H9 (cell line): Measurements from ENCODE around the gene RAB6B. TPM values are rescaled to one million over a fixed set of nuclear protein-coding genes. Genes with fewer than 3 reads are reported as not detected.

ENCODE experiments used
- DNase-seq: peaks from one replicate; pipeline ENCODE4 v3.0.0-alpha.2; 2017
- H2AFZ ChIP-seq: one replicate; pipeline ENCODE4 v1.6.1; 2013; ENCODE audit warnings: mild to moderate bottlenecking, low read length, control low read depth, moderate library complexity
- H2AK5ac ChIP-seq: 2 replicates; pipeline ENCODE4 v1.6.1; 2013; ENCODE audit warnings: low read length, control low read depth, mixed read lengths; ENCODE audit not compliant: insufficient read length
- H2BK120ac ChIP-seq: one replicate; pipeline ENCODE4 v1.6.1; 2013; ENCODE audit warnings: low read depth, mild to moderate bottlenecking, low read length, control low read depth, inconsistent platforms; ENCODE audit not compliant: poor library complexity, severe bottlenecking
- H2BK12ac ChIP-seq: 2 replicates; pipeline ENCODE4 v1.6.1; 2013; ENCODE audit warnings: low read length, control low read depth, mixed read lengths, low read depth; ENCODE audit not compliant: insufficient read length
- H2BK15ac ChIP-seq: 2 replicates; pipeline ENCODE4 v1.6.1; 2013; ENCODE audit warnings: low read depth, low read length, control low read depth
- H2BK20ac ChIP-seq: one replicate; pipeline ENCODE4 v1.6.1; 2013; ENCODE audit warnings: low read depth, mild to moderate bottlenecking, low read length, control low read depth, inconsistent platforms; ENCODE audit not compliant: poor library complexity, severe bottlenecking
- H2BK5ac ChIP-seq: 2 replicates; pipeline ENCODE4 v1.6.1; 2013; ENCODE audit warnings: low read length, control low read depth, mixed read lengths; ENCODE audit not compliant: insufficient read length
- H3K14ac ChIP-seq: 2 replicates; pipeline ENCODE4 v1.6.1; 2013; ENCODE audit warnings: low read length, control low read depth; ENCODE audit not compliant: insufficient read depth
- H3K18ac ChIP-seq: 2 replicates; pipeline ENCODE4 v1.6.1; 2013; ENCODE audit warnings: low read depth, mild to moderate bottlenecking, mixed read lengths, low read length, control low read depth; ENCODE audit not compliant: insufficient read length
- H3K23ac ChIP-seq: 2 replicates; pipeline ENCODE4 v1.6.1; 2013; ENCODE audit warnings: low read length, control low read depth, mixed read lengths, low read depth; ENCODE audit not compliant: insufficient read length
- H3K23me2 ChIP-seq: 2 replicates; pipeline ENCODE4 v1.6.1; 2013; ENCODE audit warnings: low read depth, mild to moderate bottlenecking, mixed read lengths, low read length, control low read depth; ENCODE audit not compliant: insufficient read length, poor library complexity, severe bottlenecking
- H3K27ac ChIP-seq: 2 replicates; pipeline ENCODE4 v1.5.1; 2013; ENCODE audit warnings: low read length, control low read depth, mixed read lengths, low read depth; ENCODE audit not compliant: insufficient read length
- H3K27me3 ChIP-seq: 2 replicates; pipeline ENCODE4 v1.6.1; 2013; ENCODE audit warnings: low read length, control low read depth, inconsistent platforms; ENCODE audit not compliant: insufficient read depth
- H3K4ac ChIP-seq: 2 replicates; pipeline ENCODE4 v1.6.1; 2013; ENCODE audit warnings: low read depth, mild to moderate bottlenecking, control low read depth, inconsistent platforms, low read length, moderate library complexity
- H3K4me1 ChIP-seq: 2 replicates; pipeline ENCODE4 v1.6.1; 2013; ENCODE audit warnings: low read length, control low read depth, inconsistent platforms; ENCODE audit not compliant: insufficient read depth
- H3K4me2 ChIP-seq: 2 replicates; pipeline ENCODE4 v1.6.1; 2013; ENCODE audit warnings: low read length, control low read depth, mixed read lengths; ENCODE audit not compliant: insufficient read length, insufficient read depth
- H3K56ac ChIP-seq: 2 replicates; pipeline ENCODE4 v1.6.1; 2013; ENCODE audit warnings: low read depth, mild to moderate bottlenecking, mixed read lengths, low read length, control low read depth; ENCODE audit not compliant: insufficient read length
- H3K79me1 ChIP-seq: 2 replicates; pipeline ENCODE4 v1.6.1; 2013; ENCODE audit warnings: low read depth, mild to moderate bottlenecking, moderate library complexity, low read length, control low read depth, inconsistent platforms; ENCODE audit not compliant: insufficient read depth, poor library complexity, severe bottlenecking
- H3K79me2 ChIP-seq: 2 replicates; pipeline ENCODE4 v1.6.1; 2013; ENCODE audit warnings: low read length, control low read depth, inconsistent platforms; ENCODE audit not compliant: insufficient read depth
- H3K9ac ChIP-seq: 2 replicates; pipeline ENCODE4 v1.6.1; 2013; ENCODE audit warnings: low read length, control low read depth, mixed read lengths; ENCODE audit not compliant: insufficient read length; ENCODE audit errors: extremely low read depth
- H3K9me3 ChIP-seq: one replicate; pipeline ENCODE4 v1.6.1; 2013; ENCODE audit warnings: low read depth, low read length, inconsistent platforms; ENCODE audit not compliant: control insufficient read depth
- H3T11ph ChIP-seq: one replicate; pipeline ENCODE4 v1.6.1; 2013; ENCODE audit warnings: mild to moderate bottlenecking, low read length, control low read depth, inconsistent platforms
- H4K20me1 ChIP-seq: one replicate; pipeline ENCODE4 v1.6.1; 2013; ENCODE audit not compliant: control insufficient read depth, insufficient read length, insufficient read depth
- H4K5ac ChIP-seq: 2 replicates; pipeline ENCODE4 v1.6.1; 2013; ENCODE audit warnings: low read depth, mild to moderate bottlenecking, mixed read lengths, low read length, control low read depth; ENCODE audit not compliant: insufficient read length
- H4K8ac ChIP-seq: replicated peaks from 2 replicates; pipeline ENCODE4 v1.6.1; 2013; ENCODE audit warnings: low read length, control low read depth, mixed read lengths, low read depth; ENCODE audit not compliant: insufficient read length
- H4K91ac ChIP-seq: 2 replicates; pipeline ENCODE4 v1.6.1; 2013; ENCODE audit warnings: low read depth, mild to moderate bottlenecking, moderate library complexity, mixed read lengths, low read length, control low read depth; ENCODE audit not compliant: insufficient read length
- H3K27ac Mint-ChIP-seq, 3 experiments: 2 replicates in 2 of 3; 3 replicates in 1 of 3; pipeline ENCODE4 v1.8.0; 2020 to 2021; ENCODE audit warnings: mixed read lengths in 3 of 3, mild to moderate bottlenecking in 1 of 3, moderate library complexity in 1 of 3
- H3K27me3 Mint-ChIP-seq: 2 replicates; pipeline ENCODE4 v1.8.0; 2021; ENCODE audit warnings: low read depth, mild to moderate bottlenecking, moderate library complexity, mixed read lengths
- H3K36me3 Mint-ChIP-seq, 3 experiments: 2 replicates in 2 of 3; 3 replicates in 1 of 3; pipeline ENCODE4 v1.8.0; 2020 to 2021; ENCODE audit warnings: low read depth in 3 of 3, mixed read lengths in 3 of 3; ENCODE audit not compliant: insufficient read depth in 1 of 3
- H3K4me1 Mint-ChIP-seq, 2 experiments: 2 replicates each; pipeline ENCODE4 v1.8.0; 2020; ENCODE audit warnings: mixed read lengths in 2 of 2
- H3K4me3 Mint-ChIP-seq, 2 experiments: 2 replicates in 1 of 2; 3 replicates in 1 of 2; pipeline ENCODE4 v1.8.0; 2020 to 2021; ENCODE audit warnings: mild to moderate bottlenecking in 2 of 2, mixed read lengths in 2 of 2, moderate library complexity in 1 of 2
- H3K9me3 Mint-ChIP-seq, 2 experiments: 2 replicates in 1 of 2; 3 replicates in 1 of 2; pipeline ENCODE4 v1.8.0; 2020; ENCODE audit warnings: mild to moderate bottlenecking in 2 of 2, mixed read lengths in 2 of 2, moderate library complexity in 1 of 2
- CTCF ChIP-seq: fragments of 200-600 bp; sonication (generic); conservative IDR thresholded peaks from 3 replicates; pipeline ENCODE4 v1.8.0; 2021; ENCODE audit warnings: antibody characterized with exemption, mild to moderate bottlenecking
- WGBS: extraction: QIAGEN DNeasy Blood & Tissue Kit; methylation state at CpG from one replicate; pipeline ENCODE4 v1.1.7; 2013; ENCODE audit warnings: missing lambda C conversion rate, low lambda C conversion rate, mixed read lengths; ENCODE audit not compliant: insufficient read length; ENCODE audit errors: extremely low coverage; 5-methylcytosine and 5-hydroxymethylcytosine counted together
- total RNA-seq: library from RNA; stranded (reverse); gene quantifications from 2 replicates; pipeline ENCODE4 v1.2.1, GENCODE V29; 2021

The RAB6B gene
- total RNA-seq, 1 experiment from 2014 or later, result 12.3 TPM

- H3K36me3 Mint-ChIP-seq, result no peaks in the 10 kb centered on the region
- H3K4ac ChIP-seq, result no peak overlapping the region
- H2AK5ac ChIP-seq, result no peak overlapping the region
- no peaks in the 10 kb centered on the region for H3K27me3 ChIP-seq
- peaks cover 3% of the 10 kb centered on the region for H3K27me3 Mint-ChIP-seq
- H4K20me1 ChIP-seq, result no peaks in the 10 kb centered on the region
- no peaks in the 10 kb centered on the region for H3K9me3 ChIP-seq
- H4K91ac ChIP-seq, result no peak overlapping the region
- DNase-seq, result peak; percentile 6
- no peak overlapping the region for H3K27ac ChIP-seq
- no peaks in the 10 kb centered on the region for H3K23me2 ChIP-seq
- no peak overlapping the region for H3K56ac ChIP-seq
- no peak for TF ChIP-seq CTCF
- H3K79me1 ChIP-seq, result no peaks in the 10 kb centered on the region
- no peak overlapping the region for H3K18ac ChIP-seq
- H3K4me1 Mint-ChIP-seq, result peaks cover 0 to 10% of the 10 kb centered on the region in 2 experiments; a peak in 3 of 4 replicates
- 0 out of 5 replicates have a peak, but pooled peaks cover 0 to 2% of the 10 kb centered on the region in 2 experiments for H3K9me3 Mint-ChIP-seq
- H3K23ac ChIP-seq, result no peak overlapping the region
- no peak overlapping the region for H3K14ac ChIP-seq
- H3K27ac Mint-ChIP-seq, result no peak overlapping the region
- WGBS, result no CpG with 5 or more reads among the region's 10 CpGs
- no peak overlapping the region for H2BK120ac ChIP-seq
- no peaks in the 10 kb centered on the region for H3K4me1 ChIP-seq
- H2BK12ac ChIP-seq, result no peak overlapping the region
- no peak overlapping the region for H4K5ac ChIP-seq
- H3K9ac ChIP-seq, result no peak overlapping the region
- no peak overlapping the region for H3K4me3 Mint-ChIP-seq
- no peak overlapping the region for H3K4me2 ChIP-seq
- H4K8ac ChIP-seq, result no peak overlapping the region
- H2AFZ ChIP-seq, result no peak overlapping the region
- no peak overlapping the region for H2BK5ac ChIP-seq
- H2BK15ac ChIP-seq, result no peak overlapping the region
- H3K79me2 ChIP-seq, result no peaks in the 10 kb centered on the region
- no peak overlapping the region for H2BK20ac ChIP-seq
- H3T11ph ChIP-seq, result no peak overlapping the region
Measured at GRCh38 chr3:133934073-133934970, 38.6 kb upstream of the RAB6B start.
